HG03439 (cell line): Measurements from ENCODE around the gene PTPRK.

Experiments
- ATAC-seq: cut with Tn5 transposase; IDR thresholded peaks from one replicate; pipeline ENCODE4 v1.9.1; 2021; ENCODE audit warnings: mild to moderate bottlenecking, moderate library complexity; ENCODE audit not compliant: unreplicated experiment

The PTPRK gene

DNA sequence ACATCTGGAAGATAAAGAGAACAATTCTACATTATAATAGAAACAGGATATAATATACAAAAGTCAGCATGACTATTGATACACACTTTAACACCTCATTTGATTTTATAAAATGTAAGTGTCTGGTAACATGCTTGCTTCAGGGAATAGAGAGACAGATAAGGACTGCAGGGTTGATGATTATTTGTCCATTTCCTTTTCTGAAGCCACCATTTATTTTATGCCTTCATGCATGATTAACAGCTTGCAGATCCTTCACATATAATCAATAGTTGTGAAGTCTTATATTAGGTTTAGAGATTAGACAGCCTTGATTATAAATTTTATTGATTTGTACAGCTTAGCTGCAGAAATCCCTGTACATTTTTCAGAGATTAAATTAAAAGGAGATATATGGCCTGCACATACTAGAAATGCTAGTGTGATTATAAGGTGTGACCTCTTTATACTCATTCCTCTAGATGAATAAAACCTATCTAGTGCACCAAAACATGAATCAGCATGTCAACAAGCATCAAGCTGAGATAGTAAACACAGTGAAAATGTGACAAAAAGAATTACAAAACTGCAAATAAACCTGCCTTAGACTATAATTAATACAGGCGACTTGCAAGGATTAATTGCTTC lies 420.7 kb downstream of the PTPRK start:
- no peak for ATAC-seq

DNA sequence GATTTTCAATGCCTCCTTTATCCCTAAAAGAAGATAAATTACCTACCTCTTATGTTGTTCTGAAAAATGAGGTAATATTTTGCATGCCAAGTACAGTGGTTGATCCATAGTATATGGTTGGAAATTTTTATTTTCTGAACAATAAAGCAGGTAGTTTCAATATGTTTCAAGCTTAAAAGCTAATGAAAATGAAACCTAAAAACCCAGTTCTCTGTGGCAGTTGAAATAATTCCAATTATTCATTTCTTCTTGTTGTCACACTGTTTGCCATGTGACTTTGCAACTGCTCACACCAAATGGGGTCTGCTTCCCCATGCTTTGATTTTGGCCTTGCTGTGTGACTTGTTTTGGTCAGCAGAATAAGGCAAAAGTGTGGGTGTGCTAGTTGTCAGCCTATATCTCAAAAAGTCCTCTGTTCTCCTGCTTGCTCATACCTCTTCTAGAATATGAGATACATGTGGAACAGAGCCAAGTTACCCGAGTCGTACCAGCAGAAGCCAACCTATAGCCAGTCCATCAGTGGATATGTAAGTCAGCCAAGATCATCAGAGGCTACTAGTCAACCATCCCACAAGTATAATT lies 422.3 kb downstream of the PTPRK start:
- ATAC-seq: no peak

DNA sequence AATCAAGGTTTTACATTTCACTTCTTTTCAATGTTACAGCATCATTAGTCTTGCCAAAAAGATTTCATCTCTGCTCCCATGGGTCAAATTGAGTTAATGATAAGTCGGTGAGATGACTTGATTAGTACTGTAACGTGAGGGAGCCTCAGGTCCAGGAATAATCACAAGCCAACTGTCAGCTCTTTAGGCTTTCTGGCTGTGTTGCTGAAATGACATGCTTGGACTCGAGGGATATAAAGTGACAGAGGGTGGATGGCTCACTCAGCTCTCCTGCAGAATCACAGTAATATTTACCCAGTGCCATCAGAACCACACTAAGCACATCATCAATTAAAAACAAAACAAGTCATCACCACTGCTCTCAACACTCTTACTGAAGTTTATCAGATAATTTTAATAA lies 423.4 kb downstream of the PTPRK start:
- no peak for ATAC-seq

DNA sequence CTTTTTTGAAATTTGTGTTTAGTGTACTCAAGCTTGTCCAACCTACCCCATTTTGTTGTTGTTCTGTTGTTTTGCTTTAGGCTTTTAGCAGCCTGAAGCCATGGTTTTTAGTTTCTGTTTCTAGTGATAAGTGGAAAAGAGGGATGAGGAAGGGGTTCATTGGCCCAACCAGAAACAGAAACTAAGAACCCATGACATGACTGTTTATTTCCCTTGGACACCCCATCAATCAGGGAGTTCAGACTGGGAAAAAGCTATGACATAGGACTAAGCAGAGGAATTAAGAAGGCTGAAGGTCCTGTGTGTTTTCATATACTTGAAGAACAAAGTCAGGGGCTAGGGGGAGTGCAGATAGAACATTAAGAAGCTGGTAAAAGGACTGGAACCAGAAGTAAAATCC lies 425.0 kb downstream of the PTPRK start:
- no peak for ATAC-seq

DNA sequence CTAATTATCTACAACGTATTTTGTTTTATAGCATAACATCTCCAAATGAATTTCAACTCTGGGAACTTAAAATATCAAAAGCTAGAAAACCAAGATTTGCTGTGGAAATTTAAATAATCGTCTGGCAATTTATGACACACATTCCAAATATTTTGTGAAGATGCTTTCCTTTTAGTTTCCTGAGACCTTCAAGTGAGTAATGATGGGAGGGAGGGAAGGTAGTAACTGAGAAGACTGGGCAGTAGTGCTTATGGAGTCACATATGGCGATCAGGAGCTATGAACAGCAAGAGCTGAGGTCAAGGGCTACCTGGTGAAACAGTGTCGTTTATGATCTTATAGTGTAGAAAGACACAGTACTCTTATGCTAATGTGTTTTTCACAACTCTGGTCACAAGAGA lies 441.4 kb downstream of the PTPRK start:
- no peak for ATAC-seq

DNA sequence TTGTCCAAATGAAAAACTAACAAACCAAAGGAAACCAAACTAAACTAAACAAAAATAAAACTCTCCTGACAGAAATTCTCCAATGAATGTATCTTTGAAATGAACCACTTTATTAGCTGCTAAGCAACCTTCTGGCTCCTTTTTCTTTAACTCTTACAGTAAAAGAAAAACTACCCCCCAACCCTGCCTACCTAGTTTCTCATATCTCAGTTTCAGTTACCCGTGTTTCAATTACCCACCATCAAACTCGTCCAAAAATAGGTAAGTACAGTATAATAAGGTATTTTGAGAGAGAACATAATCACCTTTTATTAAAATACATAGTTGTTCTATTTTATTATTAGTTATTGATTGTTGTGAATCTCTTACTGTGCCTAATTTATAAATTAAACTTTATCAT lies 442.1 kb downstream of the PTPRK start:
- peak; percentile 69 for ATAC-seq

DNA sequence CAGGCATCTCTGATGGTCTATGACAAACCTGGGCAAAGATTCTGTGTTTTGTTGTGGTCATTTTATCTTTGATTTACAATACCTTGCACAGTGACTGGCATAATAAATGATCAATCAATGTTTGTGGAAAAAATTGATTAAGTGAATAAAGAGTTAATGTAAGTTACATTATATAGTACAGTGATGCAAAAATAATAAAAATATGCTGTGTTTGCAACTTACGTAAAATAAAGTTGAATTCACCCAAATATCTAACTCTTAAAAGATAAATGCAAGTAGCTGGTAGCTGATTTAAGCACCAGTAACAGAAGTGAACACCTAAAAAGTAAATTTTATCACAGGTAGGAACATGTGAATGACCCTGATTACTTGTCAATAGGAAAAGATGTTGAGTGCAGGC lies 443.6 kb downstream of the PTPRK start:
- ATAC-seq: no peak

DNA sequence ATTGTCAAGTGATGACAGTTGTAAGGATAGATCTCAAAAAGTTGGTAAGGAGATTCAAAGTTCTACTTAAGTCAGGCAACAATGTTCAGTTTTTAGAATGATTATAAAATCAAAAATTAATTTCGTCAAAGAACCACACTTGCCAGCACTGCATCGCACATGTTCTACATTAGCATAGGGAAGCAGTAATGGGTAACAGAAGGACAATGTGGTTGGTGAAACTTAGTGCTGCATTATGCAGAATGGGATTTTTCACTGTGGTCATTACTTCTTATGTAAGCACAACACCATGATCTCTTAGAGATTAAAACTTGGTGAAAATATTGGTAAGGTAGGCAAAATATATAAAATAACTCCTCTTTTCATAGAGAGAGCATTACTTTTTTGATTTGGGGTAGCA lies 445.8 kb downstream of the PTPRK start:
- ATAC-seq: no peak

DNA sequence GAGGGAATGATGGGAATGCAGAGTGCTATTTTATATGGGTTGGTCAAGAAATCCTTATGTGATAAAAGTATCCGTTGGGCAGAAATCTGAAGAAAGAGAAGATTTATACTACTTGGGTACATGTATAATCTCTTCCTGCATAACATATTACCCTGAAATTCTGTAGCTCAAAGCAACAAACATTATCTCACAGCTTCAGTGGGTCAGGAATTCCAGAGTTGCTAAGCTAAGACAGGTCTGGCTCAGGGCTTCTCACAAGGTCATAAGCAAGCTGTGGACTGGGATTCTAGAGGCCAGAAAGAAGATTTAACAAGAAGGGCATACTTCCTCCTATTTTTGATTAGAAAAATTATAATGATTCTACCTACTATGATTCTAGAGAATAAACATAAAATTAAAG lies 447.0 kb downstream of the PTPRK start:
- ATAC-seq: no peak

DNA sequence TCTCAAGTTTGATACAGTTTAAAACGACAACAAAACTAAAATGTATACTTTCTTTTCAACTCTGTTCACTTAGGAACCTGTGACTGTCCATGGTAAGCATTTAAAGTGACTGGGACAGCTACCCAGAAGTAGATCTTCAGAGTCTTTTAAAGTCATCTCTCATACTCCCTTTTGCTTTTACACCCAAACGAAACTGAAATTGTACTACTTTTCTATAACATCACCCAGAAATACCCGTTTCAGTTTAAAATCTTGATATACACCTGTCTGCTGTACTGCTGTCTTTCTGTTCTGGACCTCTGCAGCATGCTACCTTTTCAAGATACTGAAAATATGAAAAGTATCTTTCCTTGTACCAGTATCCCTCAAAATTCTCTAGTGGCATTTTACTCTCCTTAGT lies 449.2 kb downstream of the PTPRK start:
- ATAC-seq: peak; percentile 94

DNA sequence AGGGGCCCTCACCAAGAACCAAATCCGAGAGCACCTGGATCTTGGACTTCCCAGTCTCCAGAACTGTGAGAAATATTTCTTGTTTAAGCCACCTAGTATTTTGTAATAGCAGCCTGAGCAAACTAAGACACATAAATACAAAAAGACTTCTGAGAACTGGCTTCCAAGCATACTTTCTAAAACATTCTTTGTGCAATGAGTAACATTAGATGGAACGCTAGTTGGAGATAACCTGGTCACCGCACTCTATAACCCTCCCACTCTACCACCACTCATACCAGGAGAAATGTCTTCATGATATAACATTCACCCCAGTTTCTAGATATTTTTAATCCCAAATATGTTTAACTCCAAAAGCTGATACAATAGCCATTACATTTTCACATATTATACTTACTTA lies 450.0 kb downstream of the PTPRK start:
- ATAC-seq: no peak

DNA sequence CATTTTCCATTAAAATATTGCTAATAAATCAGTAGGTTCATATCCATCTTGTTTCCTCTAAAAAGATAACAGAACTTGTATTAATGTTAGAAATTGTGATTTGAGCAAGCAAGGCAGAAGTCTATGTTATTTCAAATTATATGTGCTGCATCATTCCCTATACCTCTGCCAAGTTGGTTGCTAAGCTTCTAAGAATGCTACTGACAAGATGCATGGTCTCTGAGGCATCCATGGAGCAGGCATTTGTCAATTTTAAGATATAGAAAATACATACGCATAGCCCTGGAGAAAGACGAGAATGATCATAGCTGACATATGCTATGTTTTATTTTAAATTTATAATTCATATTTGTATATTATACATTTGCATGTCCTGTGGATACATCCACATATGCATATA lies 451.2 kb downstream of the PTPRK start:
- ATAC-seq: no peak

DNA sequence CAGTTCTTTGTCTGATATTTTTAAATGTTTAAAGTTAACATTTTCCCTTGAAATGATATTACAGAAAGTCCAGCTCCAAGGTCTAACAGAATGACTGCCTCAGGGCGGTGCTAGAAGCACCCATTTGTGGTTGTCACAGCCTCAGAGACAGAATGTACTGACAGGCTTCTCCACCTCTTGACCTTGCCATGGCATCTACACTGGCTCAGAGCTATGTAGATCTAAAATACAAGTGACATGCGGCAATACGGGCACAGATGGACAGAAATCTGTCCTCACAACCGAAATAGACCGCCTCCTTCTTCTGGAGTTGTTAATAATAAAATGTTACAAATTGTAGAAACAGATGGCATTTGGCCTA lies 452.3 kb downstream of the PTPRK start:
- ATAC-seq: no peak

DNA sequence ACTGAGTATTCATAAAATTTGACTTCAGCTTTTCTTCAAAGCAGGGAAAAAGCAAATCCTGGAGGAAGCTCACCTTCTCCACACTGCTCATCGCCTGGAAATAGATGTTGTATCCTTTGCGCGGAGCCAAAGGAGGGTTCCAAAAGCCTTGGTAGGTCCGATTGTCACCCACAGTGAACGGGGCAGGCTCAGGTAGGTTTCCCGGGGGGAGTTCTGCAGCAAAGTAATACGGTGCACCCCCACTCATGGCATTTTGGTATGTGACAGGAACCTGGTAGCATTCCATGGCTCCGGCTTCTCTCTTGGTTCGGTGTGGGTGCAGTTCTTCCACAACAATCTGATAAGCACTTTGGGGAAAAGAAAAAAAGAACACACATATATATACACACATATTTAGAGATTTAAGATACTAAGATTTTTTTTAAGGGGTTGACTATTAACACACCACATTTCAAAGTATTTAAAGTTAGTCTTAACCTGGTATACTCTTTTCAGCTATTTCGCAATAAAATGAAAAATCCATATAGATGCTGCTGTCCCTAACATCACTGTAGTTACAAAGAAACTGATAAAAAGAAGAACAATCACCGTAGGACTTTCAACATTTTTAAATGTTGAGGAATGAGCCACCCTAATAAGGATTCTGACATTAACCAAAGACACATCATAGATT lies 452.8 kb downstream of the PTPRK start:
- no peak for ATAC-seq

DNA sequence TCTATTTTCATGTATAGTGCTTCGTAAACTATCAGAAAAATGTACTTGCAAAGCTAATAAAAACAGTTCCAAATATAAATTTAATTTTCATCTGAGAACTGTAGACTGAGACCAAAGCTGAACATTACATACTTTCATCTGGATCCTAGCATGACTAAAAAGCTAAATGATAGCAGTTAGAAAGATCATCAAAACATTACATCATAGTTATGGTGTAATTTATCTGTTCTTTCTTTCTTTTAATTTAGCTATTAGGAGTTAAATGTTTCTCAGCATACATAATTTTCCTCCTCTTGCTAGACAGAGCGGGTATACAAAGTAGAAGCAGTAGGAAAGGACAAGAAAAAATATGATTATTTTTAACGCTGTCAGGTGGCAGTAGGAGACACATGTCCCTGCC lies 455.3 kb downstream of the PTPRK start:
- no peak for ATAC-seq

DNA sequence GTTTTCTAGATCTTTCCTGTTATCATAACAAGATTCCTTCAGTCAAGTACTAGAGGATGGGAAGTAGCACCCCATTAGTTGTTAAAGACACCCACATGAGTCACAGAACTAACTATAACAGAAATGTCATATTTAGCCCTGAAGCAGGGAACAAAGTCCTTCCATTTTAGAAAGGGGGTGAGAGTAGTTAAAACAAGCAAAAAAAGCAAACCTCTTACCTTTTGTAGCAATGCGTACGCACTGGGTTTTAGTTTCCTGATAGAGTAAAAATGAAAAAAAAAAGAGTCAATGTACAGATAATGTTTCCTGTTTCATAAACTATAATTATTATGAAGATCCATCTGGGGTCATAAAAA lies 455.9 kb downstream of the PTPRK start:
- ATAC-seq: no peak

DNA sequence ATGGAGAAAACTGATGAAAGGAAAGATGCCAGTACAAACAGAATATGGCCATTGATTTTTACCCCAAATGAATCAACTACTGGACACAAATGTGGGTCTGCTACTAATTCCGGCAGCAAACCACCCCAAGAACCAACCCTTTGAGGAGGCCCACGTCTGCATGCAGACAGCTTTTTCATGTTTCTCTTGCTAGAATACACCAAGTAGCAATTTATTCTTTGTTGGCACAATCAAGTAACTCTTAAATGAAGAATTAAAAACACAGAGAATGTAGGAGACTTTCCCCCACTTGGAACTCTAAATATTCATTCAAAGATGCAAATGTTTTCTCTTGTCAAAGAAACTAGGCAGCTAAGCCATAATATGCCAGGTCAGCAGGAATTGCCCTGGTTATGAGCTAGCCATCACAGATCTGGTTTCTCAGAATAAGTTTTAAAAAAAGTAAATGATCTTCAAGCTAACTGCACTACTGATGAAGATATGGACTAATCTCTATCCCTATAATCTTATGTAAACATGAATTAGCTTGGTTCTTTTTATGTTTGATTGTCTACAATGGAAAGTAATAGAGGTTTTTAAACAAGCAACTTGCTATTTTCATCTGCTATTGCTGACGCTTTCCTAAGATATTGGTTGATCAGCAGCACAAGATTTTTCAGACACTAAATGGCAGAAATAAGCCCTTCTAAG lies 456.4 kb downstream of the PTPRK start:
- ATAC-seq: no peak

DNA sequence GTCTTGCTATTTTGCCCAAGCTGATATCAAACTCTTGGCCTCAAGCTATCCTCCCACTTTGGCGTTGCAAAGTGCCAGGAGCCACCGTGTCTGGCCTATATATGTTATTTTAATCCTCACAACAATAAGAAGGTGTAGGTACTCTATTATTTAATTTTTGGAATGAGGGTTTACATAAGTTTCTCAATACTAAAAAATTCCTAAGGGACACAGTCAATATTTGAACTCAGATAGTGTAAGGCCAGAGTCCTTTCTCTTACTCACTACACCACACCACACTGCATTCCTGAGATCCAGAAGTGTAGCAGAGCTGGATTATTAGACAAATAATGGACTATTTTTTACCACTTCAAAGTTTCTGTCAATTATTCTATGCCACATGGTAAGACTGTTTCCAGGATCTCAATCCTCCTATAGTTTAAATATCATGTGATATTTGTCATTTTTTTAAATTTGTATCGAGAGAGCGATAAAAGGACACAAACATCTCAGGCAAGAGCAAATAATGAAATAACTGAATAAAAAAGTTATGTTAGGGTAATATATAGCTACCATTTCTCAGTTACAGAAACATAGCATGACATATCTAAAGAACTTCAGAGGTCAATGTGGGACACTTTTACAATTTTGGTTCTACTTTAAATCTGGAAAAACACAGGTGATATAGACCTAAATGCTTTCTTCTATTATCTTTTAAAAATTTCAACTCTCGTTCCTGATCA lies 457.4 kb downstream of the PTPRK start:
- no peak for ATAC-seq

DNA sequence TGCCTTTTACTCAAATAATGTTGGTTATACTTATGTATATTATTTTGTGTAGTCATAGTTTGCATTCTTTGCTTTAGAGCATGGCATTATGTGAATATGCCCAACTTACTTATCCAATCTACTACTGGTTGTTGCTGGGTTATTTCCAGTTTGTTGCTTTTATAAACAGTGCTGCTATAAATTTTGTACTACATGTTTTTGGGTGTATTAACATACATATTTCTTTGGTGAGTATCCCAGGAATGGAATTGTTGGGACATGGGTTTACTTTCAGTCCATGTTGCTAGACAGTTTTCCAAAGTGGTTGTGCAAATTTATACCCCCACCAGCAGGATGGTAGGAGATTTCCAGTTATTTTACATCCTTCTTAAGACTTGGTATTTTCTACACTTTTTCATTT lies 462.5 kb downstream of the PTPRK start:
- ATAC-seq: no peak

DNA sequence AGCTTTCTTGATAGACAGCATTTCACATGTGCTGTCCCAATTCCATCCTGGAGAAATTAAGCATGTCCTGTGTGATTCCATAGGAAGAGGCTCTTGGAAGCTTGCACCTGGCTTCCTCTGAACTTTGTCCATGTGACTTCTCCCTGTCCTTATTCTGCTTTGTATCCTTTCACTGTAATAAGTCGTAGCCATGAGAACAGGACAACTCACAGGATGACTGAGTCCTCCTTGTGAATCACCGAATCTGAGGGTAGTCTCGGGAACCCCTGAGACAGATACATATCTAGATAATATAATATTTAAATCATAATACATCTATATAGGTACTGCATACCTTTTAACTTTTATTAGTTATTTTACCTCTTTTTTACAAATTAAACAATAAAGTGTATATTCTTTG lies 462.9 kb downstream of the PTPRK start:
- no peak for ATAC-seq

DNA sequence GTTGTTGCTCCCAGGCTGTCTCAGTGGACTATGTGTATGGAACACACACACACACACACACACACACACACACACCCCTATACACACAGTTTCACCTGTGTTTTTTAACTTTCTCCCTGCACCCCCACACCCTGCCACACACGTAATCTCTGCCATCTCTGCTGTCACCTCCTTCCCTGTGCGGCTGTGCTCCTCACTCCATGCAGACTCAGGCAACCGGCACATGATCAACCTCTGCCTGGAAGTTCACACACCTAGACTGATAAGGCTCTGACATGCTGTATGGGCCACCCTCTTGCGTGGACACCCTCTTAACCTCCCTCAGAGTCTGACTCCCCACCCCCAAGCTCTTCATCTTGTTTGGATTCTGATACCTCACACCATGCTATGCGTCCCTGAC lies 467.3 kb downstream of the PTPRK start:
- no peak for ATAC-seq

DNA sequence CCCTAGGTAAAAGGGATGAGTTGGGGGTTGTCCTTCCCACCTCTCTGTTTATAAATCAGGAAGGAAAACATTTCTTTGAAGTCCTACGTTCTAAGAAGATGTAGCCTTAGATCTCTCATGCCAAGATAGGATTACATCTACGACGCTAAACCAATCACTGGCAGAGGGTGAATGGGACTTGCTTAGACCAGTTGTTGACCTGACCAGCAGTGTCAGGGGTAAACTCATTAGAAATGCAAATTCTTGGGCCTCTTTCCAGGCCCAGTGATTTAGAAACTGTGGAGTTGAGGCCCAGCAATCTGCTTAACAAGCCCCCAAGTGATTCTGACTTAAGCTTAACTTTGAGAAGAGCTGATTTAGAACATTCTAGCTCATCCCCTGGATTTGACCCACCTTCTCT lies 472.4 kb downstream of the PTPRK start:
- no peak for ATAC-seq
